GM23248 (cell line): ENCODE results near the gene TRIM38.

Source experiments
- EZH2 ChIP-seq: fragments of 200-600 bp; sonication (generic); IDR thresholded peaks from 2 replicates; pipeline ENCODE4 v1.6.1; 2018; ENCODE audit warnings: antibody characterized with exemption, mild to moderate bottlenecking; ENCODE audit not compliant: insufficient read depth, poor library complexity, severe bottlenecking
- EZH2phosphoT487 ChIP-seq: fragments of 200-600 bp; sonication (generic); IDR thresholded peaks from 2 replicates; pipeline ENCODE4 v1.6.1; 2018; ENCODE audit warnings: antibody characterized with exemption, moderate library complexity, mild to moderate bottlenecking, low read depth; ENCODE audit not compliant: insufficient read depth

GRCh38 chr6:25972128-25972527 lies 9.5 kb downstream of the TRIM38 start:
- TF ChIP-seq EZH2 (no peak), EZH2phosphoT487 (no peak)
